K562 (cell line): ENCODE measurements around the gene PROK1. TPM values are rescaled to one million over a fixed set of nuclear protein-coding genes. Genes with fewer than 3 reads are reported as not detected.

ENCODE experiments used
- ATAC-seq: fragments of 200-7000 bp; cut with Tn5 transposase; 3 replicates; pipeline ENCODE4 v1.9.1; 2020; ENCODE audit warnings: moderate library complexity
- BruUV-seq: library from RNA; stranded (reverse); fragments of 400-500 nt; replicated peaks from 2 replicates; lab custom pipeline; 2021; lab: Mats Ljungman, UMichigan
- CTCF ChIA-PET: fragments of 300-600 bp; formaldehyde crosslinking; extraction: SDS; loops from one replicate; lab custom pipeline; 2021; ENCODE audit warnings: low intra/inter-chr PET ratio; lab: Yijun Ruan, JAX
- POLR2A ChIA-PET: fragments of 300-600, 350-650 bp; sonication (Branson Sonifier 250); formaldehyde crosslinking; extraction: SDS; loops from one replicate; lab custom pipeline; 2021; ENCODE audit warnings: antibody characterized with exemption, inconsistent platforms; lab: Yijun Ruan, JAX
- DNase-seq, 4 experiments: peaks; one replicate each; pipeline versions ENCODE4 v3.0.0 to v3.0.0-alpha.2; 2011 to 2018; ENCODE audit warnings: low spot score in 3 of 4, mixed read lengths in 3 of 4; ENCODE audit errors: extremely low read depth in 1 of 4
- FAIRE-seq: peaks from 2 replicates; lab custom pipeline; 2011; peaks lifted over from hg19 to GRCh38; lab: Jason Lieb, UNC
- H2AFZ ChIP-seq: 2 replicates; pipeline ENCODE4 v1.6.0; 2011; ENCODE audit warnings: low read depth, low read length, control low read depth, inconsistent platforms
- H3K27ac ChIP-seq: fragments of 200-600 bp; 3 replicates; pipeline ENCODE4 v1.8.0; 2011; ENCODE audit warnings: low read depth, mild to moderate bottlenecking, control low read depth, inconsistent platforms, low read length, moderate library complexity, mixed read lengths; ENCODE audit errors: extremely low read depth
- H3K27me3 ChIP-seq, 2 experiments: fragments of 300-600 bp in 1 of 2; 2 replicates in 1 of 2; 3 replicates in 1 of 2; pipeline versions ENCODE4 v1.6.0 to v1.8.0; 2011; ENCODE audit warnings: inconsistent platforms in 2 of 2, low read length in 2 of 2, mild to moderate bottlenecking in 1 of 2, mixed read lengths in 1 of 2, moderate library complexity in 1 of 2; ENCODE audit not compliant: control insufficient read depth in 2 of 2, insufficient read depth in 2 of 2
- H3K36me3 ChIP-seq: fragments of 300-600 bp; 3 replicates; pipeline ENCODE4 v1.8.0; 2011; ENCODE audit warnings: mild to moderate bottlenecking, low read length, inconsistent platforms; ENCODE audit not compliant: control insufficient read depth, insufficient read depth
- H3K4me1 ChIP-seq, 2 experiments: fragments of 200-600 bp in 1 of 2; replicated peaks in 1 of 2; 2 replicates in 1 of 2; 3 replicates in 1 of 2; pipeline versions ENCODE4 v1.5.1 to v1.8.0; 2011; ENCODE audit warnings: inconsistent platforms in 2 of 2, low read length in 2 of 2, mild to moderate bottlenecking in 1 of 2, mixed read lengths in 1 of 2, moderate library complexity in 1 of 2; ENCODE audit not compliant: control insufficient read depth in 2 of 2, insufficient read depth in 2 of 2
- H3K4me2 ChIP-seq: 2 replicates; pipeline ENCODE4 v1.6.1; 2011; ENCODE audit warnings: low read length, control low read depth, inconsistent platforms, mixed read lengths; ENCODE audit not compliant: insufficient read depth
- H3K4me3 ChIP-seq: fragments of 200-600 bp; sonication (generic), shearing (Covaris generic); 2 replicates; pipeline ENCODE4 v1.5.1; 2016; ENCODE audit warnings: control low read depth, inconsistent platforms
- H3K79me2 ChIP-seq: fragments of 200-600 bp; 3 replicates; pipeline ENCODE4 v1.8.0; 2011; ENCODE audit warnings: low read length, inconsistent platforms; ENCODE audit not compliant: control insufficient read depth, insufficient read depth
- H3K9ac ChIP-seq, 2 experiments: 2 replicates each; pipeline versions ENCODE4 v1.6.0 to v1.6.1; 2011; ENCODE audit warnings: low read depth in 2 of 2, low read length in 2 of 2, control low read depth in 1 of 2, inconsistent platforms in 1 of 2, mild to moderate bottlenecking in 1 of 2, mixed read lengths in 1 of 2; ENCODE audit not compliant: insufficient read depth in 1 of 2
- H3K9me1 ChIP-seq: one replicate; pipeline ENCODE4 v1.6.0; 2011; ENCODE audit warnings: inconsistent platforms, mild to moderate bottlenecking, low read length, moderate library complexity; ENCODE audit not compliant: control insufficient read depth, insufficient read depth
- H3K9me3 ChIP-seq: replicated peaks from 2 replicates; pipeline ENCODE4 v1.5.1; 2011; ENCODE audit warnings: low read depth, low read length, inconsistent platforms; ENCODE audit not compliant: control insufficient read depth, insufficient read depth
- H4K20me1 ChIP-seq: replicated peaks from 2 replicates; pipeline ENCODE4 v1.6.1; 2011; ENCODE audit warnings: low read length, inconsistent platforms, mixed read lengths; ENCODE audit not compliant: control insufficient read depth, insufficient read depth
- CAMTA2 ChIP-seq: fragments of 250-450 bp; sonication (Bioruptor Pico); conservative IDR thresholded peaks from 2 replicates; pipeline ENCODE4 v1.5.1; 2022
- CLOCK ChIP-seq: fragments of 250-450 bp; sonication (Bioruptor Pico); IDR thresholded peaks from 2 replicates; pipeline ENCODE4 v1.4.0; 2020; ENCODE audit warnings: mild to moderate bottlenecking, moderate library complexity, borderline replicate concordance
- NFYB ChIP-seq: IDR thresholded peaks from 2 replicates; pipeline ENCODE4 v1.6.1; 2011; ENCODE audit warnings: mild to moderate bottlenecking, moderate library complexity; ENCODE audit not compliant: insufficient read length; ENCODE audit errors: extremely low read depth
- POU5F1 ChIP-seq: fragments of 150-350 bp; IDR thresholded peaks from 2 replicates; pipeline ENCODE4 v1.6.1; 2014; ENCODE audit warnings: borderline replicate concordance, low read length, low read depth, mild to moderate bottlenecking; ENCODE audit not compliant: partially characterized antibody
- RBM14 ChIP-seq: fragments of 200-400 bp; formaldehyde crosslinking; IDR thresholded peaks from 2 replicates; pipeline ENCODE4 v1.6.1; 2018; ENCODE audit warnings: low read depth, mild to moderate bottlenecking, low read length, moderate library complexity, borderline replicate concordance; ENCODE audit not compliant: insufficient read depth
- RBM25 ChIP-seq: fragments of 200-400 bp; formaldehyde crosslinking; IDR thresholded peaks from 2 replicates; pipeline ENCODE4 v1.6.1; 2018; ENCODE audit warnings: low read length, low read depth, moderate library complexity; ENCODE audit not compliant: severe bottlenecking
- SMAD4 ChIP-seq: fragments of 250-450 bp; sonication (Bioruptor Pico); conservative IDR thresholded peaks from 2 replicates; pipeline ENCODE4 v1.8.0; 2021; ENCODE audit warnings: inconsistent platforms, mild to moderate bottlenecking, moderate library complexity
- SUPT5H ChIP-seq: fragments of 450-650 bp; IDR thresholded peaks from 2 replicates; pipeline ENCODE4 v1.6.1; 2016
- XRCC3 ChIP-seq: fragments of 450-650 bp; IDR thresholded peaks from 2 replicates; pipeline ENCODE4 v1.6.1; 2017; ENCODE audit warnings: mild to moderate bottlenecking, moderate library complexity
- ZNF3 ChIP-seq: fragments of 250-450 bp; sonication (Bioruptor Pico); IDR thresholded peaks from 2 replicates; pipeline ENCODE4 v1.5.0; 2021; ENCODE audit warnings: mild to moderate bottlenecking, moderate library complexity
- ZNF41 ChIP-seq: fragments of 250-450 bp; sonication (Bioruptor Pico); conservative IDR thresholded peaks from 2 replicates; pipeline ENCODE4 v1.4.0; 2020; ENCODE audit warnings: mild to moderate bottlenecking
- WGBS: fragments of 100-300 bp; shearing (Covaris generic); methylation state at CpG from one replicate; pipeline ENCODE4 v1.1.6; 2016; ENCODE audit warnings: low coverage, mixed read lengths; ENCODE audit not compliant: insufficient coverage; ENCODE audit errors: missing lambda C conversion rate; 5-methylcytosine and 5-hydroxymethylcytosine counted together
- in situ Hi-C: fragments of 300-500 bp; cut with MboI; formaldehyde crosslinking; loops from 4 replicates; pipeline ENCODE4 v1.15.0; 2018; ENCODE audit warnings: inconsistent platforms, mixed read lengths
- intact Hi-C: fragments of 100-400 bp; cut with micrococcal nuclease; formaldehyde crosslinking; loops from 2 replicates; pipeline ENCODE4 v1.14.2; 2022
- polyA plus RNA-seq, 8 experiments: library from polyadenylated mRNA; depleted of rRNA in 4 of 8; stranded (reverse) in 5 of 8; unstranded in 3 of 8; fragments of >200 nt; fragmentation: Nextera tagmentation in 2 of 8; fragmentation: Illumina TruSeq in 1 of 8; extraction: Ambion mirVana in 2 of 8; extraction: Trizol in 1 of 8; gene quantifications; 2 replicates each; pipeline versions ENCODE4 v1.2.1 to v1.2.3, GENCODE V29; 2011 to 2014; ENCODE audit warnings: inconsistent platforms in 1 of 8, missing spikeins in 1 of 8
- total RNA-seq, 7 experiments: library from RNA; depleted of rRNA in 6 of 7; stranded (reverse); fragments of >200 nt in 6 of 7; fragmentation: Illumina TruSeq in 2 of 7; extraction: Trizol in 2 of 7; gene quantifications; 2 replicates each; pipeline versions ENCODE4 v1.2.1 to v1.2.3, GENCODE V29; 2011 to 2021; ENCODE audit warnings: low replicate concordance in 1 of 7
- TF ChIP-seq, protein P1 (sequence below), 2 experiments: fragments of 450-650 bp; IDR thresholded peaks; 2 replicates each; pipeline ENCODE4 v1.6.1; 2018; ENCODE audit warnings: mild to moderate bottlenecking in 2 of 2, low read depth in 1 of 2; ENCODE audit not compliant: partially characterized antibody in 2 of 2
- TF ChIP-seq, protein P2 (sequence below): fragments of 450-650 bp; formaldehyde crosslinking; IDR thresholded peaks from 2 replicates; pipeline ENCODE4 v1.4.0; 2022; ENCODE audit warnings: missing genetic modification characterization

Gene PROK1
- total and polyA plus RNA-seq, 9 of the 15 experiments (the other 6 are each of a cell fraction or from before 2014, with no cell fraction given): 0.15 TPM; not detected in 8

- no peak overlapping the region for H3K9ac ChIP-seq
- BruUV-seq: no TSS peak
- TF ChIP-seq CAMTA2 (no peak), CLOCK (no peak), RBM14 (no peak), POU5F1 (no peak), RBM25 (no peak), SUPT5H (no peak), SMAD4 (CRISPR knock-in tag) (no peak), NFYB (no peak), ZNF3 (no peak), ZNF41 (CRISPR knock-in tag) (no peak), XRCC3 (no peak)
- TF ChIP-seq, protein P1, sequence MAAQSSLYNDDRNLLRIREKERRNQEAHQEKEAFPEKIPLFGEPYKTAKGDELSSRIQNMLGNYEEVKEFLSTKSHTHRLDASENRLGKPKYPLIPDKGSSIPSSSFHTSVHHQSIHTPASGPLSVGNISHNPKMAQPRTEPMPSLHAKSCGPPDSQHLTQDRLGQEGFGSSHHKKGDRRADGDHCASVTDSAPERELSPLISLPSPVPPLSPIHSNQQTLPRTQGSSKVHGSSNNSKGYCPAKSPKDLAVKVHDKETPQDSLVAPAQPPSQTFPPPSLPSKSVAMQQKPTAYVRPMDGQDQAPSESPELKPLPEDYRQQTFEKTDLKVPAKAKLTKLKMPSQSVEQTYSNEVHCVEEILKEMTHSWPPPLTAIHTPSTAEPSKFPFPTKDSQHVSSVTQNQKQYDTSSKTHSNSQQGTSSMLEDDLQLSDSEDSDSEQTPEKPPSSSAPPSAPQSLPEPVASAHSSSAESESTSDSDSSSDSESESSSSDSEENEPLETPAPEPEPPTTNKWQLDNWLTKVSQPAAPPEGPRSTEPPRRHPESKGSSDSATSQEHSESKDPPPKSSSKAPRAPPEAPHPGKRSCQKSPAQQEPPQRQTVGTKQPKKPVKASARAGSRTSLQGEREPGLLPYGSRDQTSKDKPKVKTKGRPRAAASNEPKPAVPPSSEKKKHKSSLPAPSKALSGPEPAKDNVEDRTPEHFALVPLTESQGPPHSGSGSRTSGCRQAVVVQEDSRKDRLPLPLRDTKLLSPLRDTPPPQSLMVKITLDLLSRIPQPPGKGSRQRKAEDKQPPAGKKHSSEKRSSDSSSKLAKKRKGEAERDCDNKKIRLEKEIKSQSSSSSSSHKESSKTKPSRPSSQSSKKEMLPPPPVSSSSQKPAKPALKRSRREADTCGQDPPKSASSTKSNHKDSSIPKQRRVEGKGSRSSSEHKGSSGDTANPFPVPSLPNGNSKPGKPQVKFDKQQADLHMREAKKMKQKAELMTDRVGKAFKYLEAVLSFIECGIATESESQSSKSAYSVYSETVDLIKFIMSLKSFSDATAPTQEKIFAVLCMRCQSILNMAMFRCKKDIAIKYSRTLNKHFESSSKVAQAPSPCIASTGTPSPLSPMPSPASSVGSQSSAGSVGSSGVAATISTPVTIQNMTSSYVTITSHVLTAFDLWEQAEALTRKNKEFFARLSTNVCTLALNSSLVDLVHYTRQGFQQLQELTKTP (IDR thresholded peaks at IDR 0.05; ENCODE audit: low read depth in 1 of 2, partially characterized antibody in 2 of 2): no peak
- TF ChIP-seq, protein P2, sequence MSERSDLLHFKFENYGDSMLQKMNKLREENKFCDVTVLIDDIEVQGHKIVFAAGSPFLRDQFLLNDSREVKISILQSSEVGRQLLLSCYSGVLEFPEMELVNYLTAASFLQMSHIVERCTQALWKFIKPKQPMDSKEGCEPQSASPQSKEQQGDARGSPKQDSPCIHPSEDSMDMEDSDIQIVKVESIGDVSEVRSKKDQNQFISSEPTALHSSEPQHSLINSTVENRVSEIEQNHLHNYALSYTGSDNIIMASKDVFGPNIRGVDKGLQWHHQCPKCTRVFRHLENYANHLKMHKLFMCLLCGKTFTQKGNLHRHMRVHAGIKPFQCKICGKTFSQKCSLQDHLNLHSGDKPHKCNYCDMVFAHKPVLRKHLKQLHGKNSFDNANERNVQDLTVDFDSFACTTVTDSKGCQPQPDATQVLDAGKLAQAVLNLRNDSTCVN (CRISPR knock-in tag): no peak
- peaks cover 15 to 51% of the 10 kb centered on the region in 2 experiments for H3K27me3 ChIP-seq
- intact Hi-C loops: no loop called here
- DNase-seq: no peak
- no peak overlapping the region for H3K4me3 ChIP-seq
- H3K9me1 ChIP-seq: no peaks in the 10 kb centered on the region
- POLR2A ChIA-PET: interaction anchor here (0.6 to 0.9 kb wide), 2 partner anchors 22 to 74 kb away, joined by 3 to 4 read pairs; no protein-coding TSS in a partner anchor
- no peak overlapping the region for H3K4me2 ChIP-seq
- in situ Hi-C loops: no loop called here
- whole genome bisulfite sequencing: 2% methylated on average over 6 of the region's 6 CpGs
- no peaks in the 10 kb centered on the region for H3K9me3 ChIP-seq
- no peak overlapping the region for H3K27ac ChIP-seq
- no peaks in the 10 kb centered on the region for H3K4me1 ChIP-seq
- no peak overlapping the region for H2AFZ ChIP-seq
- no peak for ATAC-seq
- no peaks in the 10 kb centered on the region for H3K36me3 ChIP-seq
- no peaks in the 10 kb centered on the region for H3K79me2 ChIP-seq
- CTCF ChIA-PET: no interaction called here
- peaks cover 4% of the 10 kb centered on the region; the same call in 1 of the 2 replicates for H4K20me1 ChIP-seq
- FAIRE-seq: no peak
These were observed 47.3 kb downstream of the PROK1 start for GRCh38 chr1:110498270-110498669.
